Skin of body (tissue), 2 donors: ENCODE measurements around the gene PPM1E. TPM values are rescaled to one million over a fixed set of nuclear protein-coding genes. Genes with fewer than 3 reads are reported as not detected.
"Not testable (repeated sequence)": the region's sequence is repeated elsewhere in the genome, so short reads cannot be mapped to it uniquely, and the experiment has no call there.

Experiments used
- DNase-seq: peaks from one replicate; lab custom pipeline; 2025; lab: John Stamatoyannopoulos, UW
- total RNA-seq: library from RNA; depleted of rRNA; stranded (reverse); fragments of >200 nt; gene quantifications from one replicate; pipeline ENCODE4 v1.2.3, GENCODE V29; 2014

Gene PPM1E
- total RNA-seq, 1 donor from 2014 or later, result 0.89 TPM

GRCh38 chr17:58778482-58778881, 22.8 kb downstream of the PPM1E start:
- not testable (repeated sequence) for DNase-seq

- DNase-seq, result no peak
These were observed 23.8 kb downstream of the PPM1E start for GRCh38 chr17:58779446-58779845.

- no peak for DNase-seq
These were observed 27.7 kb downstream of the PPM1E start for GRCh38 chr17:58783380-58783779.

- DNase-seq, result no peak
These were observed 29.4 kb downstream of the PPM1E start for GRCh38 chr17:58785097-58785496.

GRCh38 chr17:58786586-58787295, 31.1 kb downstream of the PPM1E start:
- peak; percentile 7 for DNase-seq

GRCh38 chr17:58788199-58788598, 32.5 kb downstream of the PPM1E start:
- DNase-seq, result no peak

GRCh38 chr17:58789160-58789559, 33.5 kb downstream of the PPM1E start:
- no peak for DNase-seq

GRCh38 chr17:58789831-58790230, 34.2 kb downstream of the PPM1E start:
- no peak for DNase-seq

GRCh38 chr17:58794508-58794907, 38.9 kb downstream of the PPM1E start:
- not testable (repeated sequence) for DNase-seq

- no peak for DNase-seq
These were observed 46.5 kb downstream of the PPM1E start for GRCh38 chr17:58802188-58802587.

- DNase-seq, result no peak
These were observed 50.4 kb downstream of the PPM1E start for GRCh38 chr17:58806046-58806445.

- no peak for DNase-seq
These were observed 53.2 kb downstream of the PPM1E start for GRCh38 chr17:58808609-58809563.

- DNase-seq, result no peak
These were observed 53.9 kb downstream of the PPM1E start for GRCh38 chr17:58809564-58809936.

- DNase-seq, result peak; percentile 7
These were observed 55.6 kb downstream of the PPM1E start for GRCh38 chr17:58811290-58811689.

- no peak for DNase-seq
These were observed 58.1 kb downstream of the PPM1E start for GRCh38 chr17:58813712-58814111.

GRCh38 chr17:58818654-58819053, 63.0 kb downstream of the PPM1E start:
- no peak for DNase-seq

GRCh38 chr17:58822148-58823050, 66.7 kb downstream of the PPM1E start:
- no peak for DNase-seq

GRCh38 chr17:58823051-58823525, 67.4 kb downstream of the PPM1E start:
- no peak for DNase-seq

- DNase-seq, result no peak
These were observed 73.6 kb downstream of the PPM1E start for GRCh38 chr17:58829172-58829637.

GRCh38 chr17:58831780-58832179, 76.1 kb downstream of the PPM1E start:
- DNase-seq, result no peak

GRCh38 chr17:58832514-58832913, 76.9 kb downstream of the PPM1E start:
- DNase-seq, result no peak
